ENCODE data around the gene MAEL. TPM values are rescaled to one million over a fixed set of nuclear protein-coding genes. Genes with fewer than 3 reads are reported as not detected.

The MAEL gene
- total RNA-seq, 1 experiment from 2014 or later: not detected

DNA sequence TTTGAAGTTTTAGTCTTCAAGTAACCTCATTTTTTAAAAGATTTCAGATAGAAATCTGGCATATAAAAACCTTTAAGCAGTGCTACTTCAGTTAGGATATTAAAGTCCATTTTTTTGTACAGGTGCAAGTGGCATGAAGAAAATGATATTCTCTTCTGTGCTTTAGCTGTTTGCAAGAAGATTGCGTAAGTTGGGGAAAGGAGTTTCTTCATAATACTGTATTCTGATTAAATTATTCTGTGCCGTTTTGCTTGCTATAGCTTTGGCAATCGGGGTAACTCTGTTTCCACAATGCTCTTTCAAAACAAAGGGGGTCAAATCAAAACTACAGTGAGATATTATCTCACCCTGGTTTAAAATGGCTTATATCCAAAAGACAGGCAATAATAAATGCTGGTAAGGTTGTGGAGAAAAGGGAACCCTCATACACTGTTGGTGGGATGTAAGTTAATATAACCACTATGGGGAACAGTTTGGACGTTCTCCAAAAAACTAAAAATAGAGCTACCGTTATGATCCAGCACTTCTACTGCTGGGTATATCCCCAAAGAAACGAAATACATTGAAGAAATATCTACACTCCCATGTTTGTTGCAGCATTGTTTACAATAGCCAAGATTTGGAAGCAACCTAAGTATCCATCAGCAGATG lies 27.1 kb downstream of the MAEL start:
- Mint-ChIP-seq H3K9me3 (no peaks in the 10 kb centered on the region), H3K27me3 (ENCODE audit: low read depth) (no peaks in the 10 kb centered on the region; the same call in 1 of the 2 replicates), H3K27ac (no peak overlapping the region), H3K36me3 (ENCODE audit: insufficient read depth in 1 of 3, low read depth in 3 of 3) (no peaks in the 10 kb centered on the region), H3K4me1 (peaks cover 6 to 12% of the 10 kb centered on the region in 2 experiments; a peak in 3 of 4 replicates), H3K4me3 (no peak overlapping the region)
- H3K79me1 ChIP-seq (ENCODE audit: insufficient read depth, low read depth, low read length, poor library complexity, severe bottlenecking): no peaks in the 10 kb centered on the region
- H3T11ph ChIP-seq (ENCODE audit: low read length): no peak overlapping the region
- no peak for DNase-seq
- H2BK15ac ChIP-seq (ENCODE audit: low read depth, low read length): no peak overlapping the region
- WGBS (ENCODE audit: extremely low coverage, insufficient read length, low lambda C conversion rate): no CpG with 5 or more reads among the region's 6 CpGs
- no peak overlapping the region for H2AFZ ChIP-seq (ENCODE audit: low read length)
- H4K5ac ChIP-seq (ENCODE audit: insufficient read length, low read depth, low read length): no peak overlapping the region
- TF ChIP-seq, protein P1, sequence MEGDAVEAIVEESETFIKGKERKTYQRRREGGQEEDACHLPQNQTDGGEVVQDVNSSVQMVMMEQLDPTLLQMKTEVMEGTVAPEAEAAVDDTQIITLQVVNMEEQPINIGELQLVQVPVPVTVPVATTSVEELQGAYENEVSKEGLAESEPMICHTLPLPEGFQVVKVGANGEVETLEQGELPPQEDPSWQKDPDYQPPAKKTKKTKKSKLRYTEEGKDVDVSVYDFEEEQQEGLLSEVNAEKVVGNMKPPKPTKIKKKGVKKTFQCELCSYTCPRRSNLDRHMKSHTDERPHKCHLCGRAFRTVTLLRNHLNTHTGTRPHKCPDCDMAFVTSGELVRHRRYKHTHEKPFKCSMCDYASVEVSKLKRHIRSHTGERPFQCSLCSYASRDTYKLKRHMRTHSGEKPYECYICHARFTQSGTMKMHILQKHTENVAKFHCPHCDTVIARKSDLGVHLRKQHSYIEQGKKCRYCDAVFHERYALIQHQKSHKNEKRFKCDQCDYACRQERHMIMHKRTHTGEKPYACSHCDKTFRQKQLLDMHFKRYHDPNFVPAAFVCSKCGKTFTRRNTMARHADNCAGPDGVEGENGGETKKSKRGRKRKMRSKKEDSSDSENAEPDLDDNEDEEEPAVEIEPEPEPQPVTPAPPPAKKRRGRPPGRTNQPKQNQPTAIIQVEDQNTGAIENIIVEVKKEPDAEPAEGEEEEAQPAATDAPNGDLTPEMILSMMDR (conservative IDR thresholded peaks at IDR 0.05): no peak
- H3K14ac ChIP-seq (ENCODE audit: insufficient read depth, low read length): no peak overlapping the region
- no peak overlapping the region for H3K23ac ChIP-seq (ENCODE audit: insufficient read length, low read depth, low read length)
- no peak overlapping the region for H3K4ac ChIP-seq (ENCODE audit: low read depth, low read length)
- no peak overlapping the region for H2BK20ac ChIP-seq (ENCODE audit: low read depth, low read length, poor library complexity, severe bottlenecking)
- H3K9me3 ChIP-seq (ENCODE audit: control insufficient read depth, low read depth, low read length): no peaks in the 10 kb centered on the region
- no peak overlapping the region for H3K4me2 ChIP-seq (ENCODE audit: insufficient read depth, insufficient read length, low read length)
- H3K23me2 ChIP-seq (ENCODE audit: insufficient read length, low read depth, low read length, poor library complexity, severe bottlenecking): no peaks in the 10 kb centered on the region
- H3K4me1 ChIP-seq (ENCODE audit: insufficient read depth, low read length): no peaks in the 10 kb centered on the region
- no peak overlapping the region for H3K18ac ChIP-seq (ENCODE audit: insufficient read length, low read depth, low read length)
- H4K20me1 ChIP-seq (ENCODE audit: control insufficient read depth, insufficient read depth, insufficient read length): no peaks in the 10 kb centered on the region
- no peak overlapping the region for H4K91ac ChIP-seq (ENCODE audit: insufficient read length, low read depth, low read length)
- H2BK120ac ChIP-seq (ENCODE audit: low read depth, low read length, poor library complexity, severe bottlenecking): no peak overlapping the region
- H3K56ac ChIP-seq (ENCODE audit: insufficient read length, low read depth, low read length): no peak overlapping the region
- no peaks in the 10 kb centered on the region for H3K27me3 ChIP-seq (ENCODE audit: insufficient read depth, low read length)
- no peak overlapping the region for H2BK12ac ChIP-seq (ENCODE audit: insufficient read length, low read depth, low read length)
- H3K27ac ChIP-seq (ENCODE audit: insufficient read length, low read depth, low read length): no peak overlapping the region
- no peaks in the 10 kb centered on the region for H3K79me2 ChIP-seq (ENCODE audit: insufficient read depth, low read length)
- H2BK5ac ChIP-seq (ENCODE audit: insufficient read length, low read length): no peak overlapping the region
- H2AK5ac ChIP-seq (ENCODE audit: insufficient read length, low read length): no peak overlapping the region
- H3K9ac ChIP-seq (ENCODE audit: extremely low read depth, insufficient read length, low read length): no peak overlapping the region
- no peak overlapping the region for H4K8ac ChIP-seq (replicated peaks; ENCODE audit: insufficient read length, low read depth, low read length)

All from H9 (cell line).